GM20000 (cell line): ENCODE measurements around the gene RASGRF2.
"Not testable (repeated sequence)": the region's sequence is repeated elsewhere in the genome, so short reads cannot be mapped to it uniquely, and the experiment has no call there.

Experiments used
- DNase-seq: peaks from one replicate; pipeline ENCODE4 v3.0.0; 2012; ENCODE audit warnings: low spot score
- CTCF ChIP-seq: IDR thresholded peaks from 2 replicates; pipeline ENCODE4 v1.5.1; 2012; ENCODE audit warnings: mild to moderate bottlenecking, control low read depth; ENCODE audit errors: extremely low read depth, missing control alignments

RASGRF2 gene

GRCh38 chr5:81007637-81008027 lies 47.5 kb downstream of the RASGRF2 start:
- DNase-seq, result no peak
- TF ChIP-seq CTCF, result no peak

GRCh38 chr5:81010336-81011169 lies 50.4 kb downstream of the RASGRF2 start:
- DNase-seq, result no peak
- TF ChIP-seq CTCF, result no peak

- DNase-seq, result no peak
- no peak for TF ChIP-seq CTCF
Observed at GRCh38 chr5:81014348-81014747, 54.2 kb downstream of the RASGRF2 start.

GRCh38 chr5:81016116-81016515 lies 56.0 kb downstream of the RASGRF2 start:
- TF ChIP-seq CTCF, result no peak
- DNase-seq, result no peak

- DNase-seq, result no peak
- no peak for TF ChIP-seq CTCF
Observed at GRCh38 chr5:81017320-81017719, 57.2 kb downstream of the RASGRF2 start.

- DNase-seq, result not testable (repeated sequence)
Observed at GRCh38 chr5:81018608-81019007, 58.4 kb downstream of the RASGRF2 start.

GRCh38 chr5:81019748-81020147 lies 59.6 kb downstream of the RASGRF2 start:
- DNase-seq, result no peak
- TF ChIP-seq CTCF, result no peak
